Measurements from ENCODE around the gene HIBCH. TPM values are rescaled to one million over a fixed set of nuclear protein-coding genes. Genes with fewer than 3 reads are reported as not detected.

The HIBCH gene
- total and polyA plus RNA-seq, 2 donors (not counting 3 experiments of a cell fraction or from before 2014, with no cell fraction given), result 6.4 to 24.7 TPM

DNA sequence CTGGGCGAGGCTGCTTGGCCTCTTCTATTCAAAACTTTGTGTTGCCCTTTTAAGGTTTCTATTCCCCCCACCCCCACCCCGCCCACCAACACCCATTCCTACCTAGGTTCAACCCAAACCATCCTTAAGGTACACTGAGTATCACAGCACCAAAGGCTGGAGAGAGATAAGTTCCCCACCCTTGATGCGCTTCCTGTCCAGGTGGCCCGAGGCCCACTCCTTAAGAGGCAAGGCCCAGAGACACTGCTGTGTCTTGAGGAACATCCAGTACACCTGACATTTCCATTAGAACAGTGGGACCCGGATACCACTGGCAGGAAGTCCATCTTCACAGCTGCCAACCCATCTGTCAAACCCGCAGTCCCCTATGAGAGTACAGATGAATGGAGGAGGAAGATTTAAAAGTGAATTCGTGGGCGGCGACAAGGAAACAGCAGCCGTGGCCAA is 23.5 kb upstream of the HIBCH start:
- Histone ChIP-seq H3K36me3 (ENCODE audit: control insufficient read depth in 2 of 2, extremely low read depth in 1 of 2, insufficient read depth in 2 of 2, low read length in 2 of 2) (no peaks in the 10 kb centered on the region), H3K27me3 (ENCODE audit: control insufficient read depth in 2 of 2, insufficient read depth in 2 of 2, low read length in 2 of 2) (no peaks in the 10 kb centered on the region), H4K20me1 (replicated peaks; ENCODE audit: control insufficient read depth, extremely low read depth, insufficient read depth, low read length) (no peaks in the 10 kb centered on the region), H3K4me2 (ENCODE audit: insufficient read depth, low read length) (peak overlapping the region; percentile 99), H3K27ac (ENCODE audit: insufficient read depth, low read depth, low read length) (peak overlapping the region; percentile 73), H2AFZ (ENCODE audit: low read depth, low read length) (peak overlapping the region; percentile 75), H3K9ac (replicated peaks; ENCODE audit: extremely low read depth, insufficient read depth, low read length) (peak overlapping the region; percentile 77), H3K4me1 (ENCODE audit: control insufficient read depth, extremely low read depth, insufficient read depth, low read length) (peaks cover 14% of the 10 kb centered on the region), H3K9me1 (replicated peaks; ENCODE audit: control insufficient read depth, extremely low read depth, insufficient read depth, low read length) (no peaks in the 10 kb centered on the region), H3K79me2 (ENCODE audit: control insufficient read depth, insufficient read depth, low read length) (peaks cover 28% of the 10 kb centered on the region), H3K9me3 (replicated peaks; ENCODE audit: control insufficient read depth, insufficient read depth, low read length) (no peaks in the 10 kb centered on the region), H3K4me3 (replicated peaks in 1 of 3; ENCODE audit: insufficient read depth in 1 of 3, low read depth in 1 of 3, low read length in 3 of 3) (peak overlapping the region; percentile 58 to 90 (median 67))
- intact Hi-C loops (cut with micrococcal nuclease) (loop anchor here (1.0 kb wide), 2 partner anchors 9 to 24 kb away; partner anchors contain the start of gene HIBCH), dilution Hi-C loops (cut with MboI; ENCODE audit: extremely low pct_ligation_motif_present, low sequenced_read_pairs) (no loop called here)
- BruUV-seq (replicated peaks), result no TSS peak
- ChIA-PET POLR2A (no interaction called here), CTCF (interaction anchor here (1.0 to 4.2 kb wide), 4 partner anchors 10 to 66 kb away, joined by 3 to 27 read pairs (median 10); partner anchors contain the start of gene HIBCH)
- TF ChIP-seq, protein P1, sequence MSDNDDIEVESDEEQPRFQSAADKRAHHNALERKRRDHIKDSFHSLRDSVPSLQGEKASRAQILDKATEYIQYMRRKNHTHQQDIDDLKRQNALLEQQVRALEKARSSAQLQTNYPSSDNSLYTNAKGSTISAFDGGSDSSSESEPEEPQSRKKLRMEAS (IDR thresholded peaks at IDR 0.05; ENCODE audit: insufficient read depth, insufficient read length), result no peak
- TF ChIP-seq POLR2AphosphoS5 (IDR thresholded peaks at IDR 0.05; ENCODE audit: insufficient read depth, low read depth, low read length) (no peak), GATA2 (IDR thresholded peaks at IDR 0.05; ENCODE audit: insufficient read depth, insufficient read length, low read depth, low read length) (peak; percentile 25), EZH2 (IDR thresholded peaks at IDR 0.05; ENCODE audit: borderline replicate concordance, low read depth, low read length, severe bottlenecking) (no peak), FOS (IDR thresholded peaks at IDR 0.05; ENCODE audit: borderline replicate concordance, insufficient read depth, low read length) (no peak)
- DNase-seq (ENCODE audit: low read depth, low spot score) (no peak), FAIRE-seq (peak; percentile 82)

DNA sequence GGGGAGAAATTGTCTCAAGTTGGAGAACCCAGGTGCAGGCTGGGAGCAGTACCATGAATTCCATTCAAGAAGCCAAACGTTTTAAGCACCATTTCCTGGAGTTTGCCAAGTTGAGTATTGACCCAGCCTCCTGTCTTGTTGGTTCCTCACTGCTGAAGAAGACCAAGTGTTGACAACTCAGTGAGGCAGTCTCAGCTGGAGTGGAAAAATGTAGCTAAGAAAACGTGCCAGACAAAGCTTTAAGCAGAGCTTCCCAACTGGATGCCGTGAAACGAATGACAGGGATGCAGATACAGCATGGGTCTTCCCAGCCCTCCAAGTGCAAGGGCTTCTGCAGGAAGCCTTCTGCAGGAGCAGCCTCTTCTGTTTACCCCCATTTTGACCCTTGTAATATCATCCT is 23.0 kb upstream of the HIBCH start:
- dilution Hi-C loops (cut with MboI; ENCODE audit: extremely low pct_ligation_motif_present, low sequenced_read_pairs), result no loop called here
- Histone ChIP-seq H3K27me3 (ENCODE audit: control insufficient read depth in 2 of 2, insufficient read depth in 2 of 2, low read length in 2 of 2) (no peaks in the 10 kb centered on the region), H3K9ac (replicated peaks; ENCODE audit: extremely low read depth, insufficient read depth, low read length) (no peak overlapping the region), H3K4me3 (replicated peaks in 1 of 3; ENCODE audit: insufficient read depth in 1 of 3, low read depth in 1 of 3, low read length in 3 of 3) (no peak overlapping the region), H3K79me2 (ENCODE audit: control insufficient read depth, insufficient read depth, low read length) (peaks cover 27% of the 10 kb centered on the region), H4K20me1 (replicated peaks; ENCODE audit: control insufficient read depth, extremely low read depth, insufficient read depth, low read length) (no peaks in the 10 kb centered on the region), H3K4me1 (ENCODE audit: control insufficient read depth, extremely low read depth, insufficient read depth, low read length) (peaks cover 14% of the 10 kb centered on the region), H3K27ac (ENCODE audit: insufficient read depth, low read depth, low read length) (no peak overlapping the region), H3K9me1 (replicated peaks; ENCODE audit: control insufficient read depth, extremely low read depth, insufficient read depth, low read length) (no peaks in the 10 kb centered on the region), H2AFZ (ENCODE audit: low read depth, low read length) (no peak overlapping the region), H3K4me2 (ENCODE audit: insufficient read depth, low read length) (no peak overlapping the region), H3K36me3 (ENCODE audit: control insufficient read depth in 2 of 2, extremely low read depth in 1 of 2, insufficient read depth in 2 of 2, low read length in 2 of 2) (no peaks in the 10 kb centered on the region), H3K9me3 (replicated peaks; ENCODE audit: control insufficient read depth, insufficient read depth, low read length) (no peaks in the 10 kb centered on the region)
- ChIA-PET POLR2A (interaction anchor here (0.6 kb wide), 1 partner anchor 449 kb away, joined by 3 read pairs; no protein-coding TSS in a partner anchor), CTCF (interaction anchor here (2.8 to 4.2 kb wide), 2 partner anchors 13 to 23 kb away, joined by 18 to 27 read pairs; partner anchors contain the start of gene HIBCH)
- no peak for FAIRE-seq
- DNase-seq (ENCODE audit: low read depth, low spot score), result no peak
- TSS peak; percentile 68 for BruUV-seq (replicated peaks)
- TF ChIP-seq POLR2AphosphoS5 (IDR thresholded peaks at IDR 0.05; ENCODE audit: insufficient read depth, low read depth, low read length) (no peak), POLR2A (IDR thresholded peaks at IDR 0.05; ENCODE audit: low read depth, low read length) (no peak), MYC (IDR thresholded peaks at IDR 0.05; ENCODE audit: low read depth, low read length) (no peak), EZH2 (IDR thresholded peaks at IDR 0.05; ENCODE audit: borderline replicate concordance, low read depth, low read length, severe bottlenecking) (no peak), GATA2 (IDR thresholded peaks at IDR 0.05; ENCODE audit: insufficient read depth, insufficient read length, low read depth, low read length) (no peak), JUN (IDR thresholded peaks at IDR 0.05; ENCODE audit: borderline replicate concordance, insufficient read depth, insufficient read length, low read depth) (no peak), FOS (IDR thresholded peaks at IDR 0.05; ENCODE audit: borderline replicate concordance, insufficient read depth, low read length) (no peak)
- TF ChIP-seq, protein P1 (IDR thresholded peaks at IDR 0.05; ENCODE audit: insufficient read depth, insufficient read length), result no peak
- TF ChIP-seq, protein P2, sequence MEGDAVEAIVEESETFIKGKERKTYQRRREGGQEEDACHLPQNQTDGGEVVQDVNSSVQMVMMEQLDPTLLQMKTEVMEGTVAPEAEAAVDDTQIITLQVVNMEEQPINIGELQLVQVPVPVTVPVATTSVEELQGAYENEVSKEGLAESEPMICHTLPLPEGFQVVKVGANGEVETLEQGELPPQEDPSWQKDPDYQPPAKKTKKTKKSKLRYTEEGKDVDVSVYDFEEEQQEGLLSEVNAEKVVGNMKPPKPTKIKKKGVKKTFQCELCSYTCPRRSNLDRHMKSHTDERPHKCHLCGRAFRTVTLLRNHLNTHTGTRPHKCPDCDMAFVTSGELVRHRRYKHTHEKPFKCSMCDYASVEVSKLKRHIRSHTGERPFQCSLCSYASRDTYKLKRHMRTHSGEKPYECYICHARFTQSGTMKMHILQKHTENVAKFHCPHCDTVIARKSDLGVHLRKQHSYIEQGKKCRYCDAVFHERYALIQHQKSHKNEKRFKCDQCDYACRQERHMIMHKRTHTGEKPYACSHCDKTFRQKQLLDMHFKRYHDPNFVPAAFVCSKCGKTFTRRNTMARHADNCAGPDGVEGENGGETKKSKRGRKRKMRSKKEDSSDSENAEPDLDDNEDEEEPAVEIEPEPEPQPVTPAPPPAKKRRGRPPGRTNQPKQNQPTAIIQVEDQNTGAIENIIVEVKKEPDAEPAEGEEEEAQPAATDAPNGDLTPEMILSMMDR (IDR thresholded peaks at IDR 0.05; ENCODE audit: extremely low read depth in 1 of 2, insufficient read depth in 1 of 2, low read depth in 1 of 2, low read length in 2 of 2), result no peak
- intact Hi-C loops (cut with micrococcal nuclease), result loop anchor here (1.0 kb wide), 2 partner anchors 8 to 23 kb away; partner anchors contain the start of gene HIBCH
